Umbilical cord (tissue), 2 donors: Measurements from ENCODE around the gene CNTLN. TPM values are rescaled to one million over a fixed set of nuclear protein-coding genes. Genes with fewer than 3 reads are reported as not detected.
"Not testable (repeated sequence)": the region's sequence is repeated elsewhere in the genome, so short reads cannot be mapped to it uniquely, and the experiment has no call there.

Experiments
- DNase-seq: peaks from one replicate; pipeline ENCODE4 v3.0.0-alpha.2; 2015; ENCODE audit warnings: low spot score
- total RNA-seq: library from RNA; depleted of rRNA; stranded (reverse); fragments of >200 nt; gene quantifications from one replicate; pipeline ENCODE4 v1.2.3, GENCODE V29; 2014; ENCODE audit warnings: low replicate concordance; ENCODE audit not compliant: insufficient read depth

CNTLN gene
- total RNA-seq, 1 donor from 2014 or later, result 80.2 TPM

GRCh38 chr9:17401858-17402257 is 267.0 kb downstream of the CNTLN start:
- DNase-seq, result no peak

GRCh38 chr9:17402309-17402708 is 267.5 kb downstream of the CNTLN start:
- no peak for DNase-seq

DNA sequence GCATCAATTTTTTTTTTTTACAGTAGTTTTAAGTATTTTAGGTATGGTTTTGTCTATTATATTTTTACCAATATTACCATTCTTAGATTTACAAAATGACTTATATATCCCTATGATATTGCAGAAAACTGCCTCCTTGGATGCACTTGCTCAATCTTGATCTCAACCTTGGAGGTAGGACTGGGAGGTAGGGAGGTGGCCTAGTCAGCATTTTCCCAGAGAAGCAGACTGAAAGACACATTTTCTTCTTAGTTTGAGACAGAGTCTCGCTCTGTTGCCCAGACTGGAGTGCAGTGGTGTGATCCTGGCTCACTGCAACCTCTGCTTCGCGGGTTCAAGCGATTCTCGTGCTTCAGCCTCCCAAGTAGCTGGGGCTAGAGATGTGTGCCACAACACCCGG is 268.7 kb downstream of the CNTLN start:
- DNase-seq, result no peak

DNA sequence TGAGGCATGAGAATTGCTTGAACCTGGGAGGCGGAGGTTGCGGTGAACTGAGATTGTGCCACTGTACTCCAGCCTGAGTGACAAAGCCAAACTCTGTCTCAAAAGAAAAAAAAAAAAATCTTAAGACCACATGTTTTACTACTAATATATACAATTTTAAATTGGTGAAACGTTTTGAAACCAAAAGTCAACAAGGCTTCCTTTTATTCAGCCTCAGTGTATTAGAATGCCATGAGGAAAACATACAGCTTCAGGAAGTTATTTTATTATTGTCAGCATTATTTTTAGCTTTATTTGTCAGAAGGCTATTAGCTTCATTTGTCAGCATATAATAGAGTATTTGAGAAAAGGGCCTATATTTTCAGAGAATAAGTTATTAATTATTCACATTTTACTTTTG is 280.1 kb downstream of the CNTLN start:
- no peak for DNase-seq

GRCh38 chr9:17422994-17423680 is 288.3 kb downstream of the CNTLN start:
- DNase-seq, result no peak

- DNase-seq, result no peak
Measured at GRCh38 chr9:17423681-17424011, 288.8 kb downstream of the CNTLN start.

DNA sequence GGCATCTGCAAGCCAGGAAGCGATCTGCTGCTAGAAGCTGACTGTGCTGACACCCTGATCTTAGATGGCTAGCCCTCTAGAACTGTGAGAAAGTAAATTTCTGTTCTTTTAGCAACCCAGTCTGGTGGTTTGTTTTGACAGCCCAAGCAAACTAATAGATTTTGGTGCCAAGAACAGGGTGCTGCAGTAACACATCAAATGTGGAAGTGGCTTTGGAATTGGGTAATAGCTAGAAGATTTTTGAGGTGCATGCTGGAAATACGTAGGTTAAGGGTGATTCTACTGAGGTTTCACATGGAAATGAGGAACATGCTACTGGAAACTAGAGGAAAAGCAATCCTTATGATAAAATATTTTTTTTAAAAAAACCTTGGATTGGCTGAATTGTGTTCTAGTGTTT is 290.5 kb downstream of the CNTLN start:
- DNase-seq, result no peak

- DNase-seq, result no peak
Measured at GRCh38 chr9:17433526-17433925, 298.7 kb downstream of the CNTLN start.

- no peak for DNase-seq
Measured at GRCh38 chr9:17436854-17437253, 302.0 kb downstream of the CNTLN start.

DNA sequence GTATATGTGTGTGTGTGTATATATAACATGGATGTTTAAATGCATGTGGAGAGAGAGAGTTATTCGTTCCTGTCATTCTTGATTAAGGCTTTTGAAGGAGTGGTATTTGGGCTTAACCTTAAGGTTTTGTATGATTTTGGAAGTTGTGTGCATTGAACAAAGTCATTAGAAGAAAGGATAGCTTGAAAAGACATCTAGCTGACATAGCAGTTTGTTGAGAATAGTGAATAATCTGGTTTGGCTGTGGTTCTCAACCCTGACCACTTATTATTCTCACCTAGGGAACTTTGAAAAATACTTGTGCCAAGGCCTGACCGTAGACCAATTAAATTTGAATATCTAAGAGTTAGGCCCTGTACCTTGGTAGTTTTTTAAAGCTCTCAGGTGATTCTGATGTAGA is 303.0 kb downstream of the CNTLN start:
- DNase-seq, result no peak

- not testable (repeated sequence) for DNase-seq
Measured at GRCh38 chr9:17445126-17445525, 310.3 kb downstream of the CNTLN start.

DNA sequence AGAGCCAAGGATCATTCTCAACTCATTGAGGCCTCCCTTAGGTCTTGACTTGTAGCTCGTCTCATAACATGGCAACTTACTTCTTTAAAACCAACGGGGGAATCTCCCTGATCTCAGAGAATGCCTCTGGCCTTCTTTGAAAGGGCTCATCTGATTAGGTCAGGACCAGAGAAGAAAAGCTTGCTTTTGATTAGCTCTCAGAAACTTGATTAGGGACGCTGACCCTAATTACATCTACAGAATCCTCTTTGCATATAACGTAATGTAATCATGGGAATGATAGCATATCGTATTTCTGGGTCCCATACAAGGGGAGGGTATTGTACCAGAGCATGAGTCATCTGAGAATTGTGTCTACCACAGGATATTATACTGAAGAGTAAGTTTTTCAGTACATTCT is 318.9 kb downstream of the CNTLN start:
- DNase-seq, result no peak

DNA sequence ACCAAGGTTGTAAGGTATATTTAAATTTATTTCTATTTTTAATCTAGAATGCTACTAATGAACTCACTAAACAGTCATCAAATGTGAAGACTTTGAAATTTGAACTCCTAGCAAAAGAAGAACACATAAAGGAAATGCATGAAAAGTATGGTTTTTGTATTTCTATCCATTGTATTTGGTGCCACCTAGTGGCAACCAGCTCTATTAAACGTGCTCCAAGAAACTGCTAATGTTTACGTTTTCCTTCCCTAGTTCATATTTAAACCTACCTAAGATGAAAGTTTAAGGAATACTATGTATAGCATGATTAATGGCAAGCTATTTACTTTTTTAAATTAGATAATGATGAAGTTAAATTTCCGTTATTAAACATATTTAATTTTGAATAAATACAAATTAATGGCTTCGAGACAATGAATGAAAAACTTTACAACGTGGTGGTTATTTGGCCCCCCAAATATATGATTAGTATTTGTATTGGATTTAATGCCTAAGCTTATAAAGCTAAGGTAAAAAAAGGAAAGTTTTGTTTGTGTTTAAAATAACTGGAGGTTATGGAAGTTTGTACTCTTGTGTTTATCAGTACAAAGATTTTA is 328.1 kb downstream of the CNTLN start:
- DNase-seq, result peak; percentile 69

DNA sequence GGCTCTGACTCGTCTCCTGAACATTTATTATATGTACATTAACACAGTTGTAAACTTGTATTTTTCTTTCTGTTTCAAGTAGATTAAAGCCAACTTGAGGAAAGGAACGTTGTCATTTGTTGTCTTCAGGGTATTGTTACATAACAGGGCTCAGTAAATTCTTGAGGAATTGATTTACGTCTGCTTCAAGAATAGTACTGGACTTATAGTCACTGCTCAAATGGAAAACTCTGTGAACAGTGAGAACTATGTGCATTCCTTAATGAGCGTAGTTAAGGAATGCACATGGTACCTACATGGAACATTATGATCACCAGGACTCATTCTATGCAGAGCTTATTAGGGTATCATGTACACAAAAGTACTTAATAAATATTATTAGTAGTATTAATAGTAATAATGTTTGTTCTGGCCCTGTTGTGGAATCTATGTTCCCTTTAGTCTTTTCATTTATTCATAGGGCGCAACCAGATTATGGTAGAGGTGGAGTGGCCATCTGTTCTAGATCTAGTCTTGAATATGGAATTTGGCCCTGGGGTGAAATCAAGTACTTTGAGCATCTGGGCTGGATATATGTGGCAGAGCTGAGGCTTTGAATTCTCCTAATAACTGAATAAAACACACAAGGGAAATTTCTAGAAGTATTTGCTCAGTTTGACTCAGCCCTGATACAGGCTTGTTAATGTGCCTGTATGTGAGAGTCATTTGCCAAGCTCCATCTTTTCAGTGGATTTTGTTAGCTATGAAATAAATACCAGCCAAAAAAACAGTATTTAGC is 335.4 kb downstream of the CNTLN start:
- no peak for DNase-seq

GRCh38 chr9:17472126-17472525 is 337.3 kb downstream of the CNTLN start:
- DNase-seq, result no peak

DNA sequence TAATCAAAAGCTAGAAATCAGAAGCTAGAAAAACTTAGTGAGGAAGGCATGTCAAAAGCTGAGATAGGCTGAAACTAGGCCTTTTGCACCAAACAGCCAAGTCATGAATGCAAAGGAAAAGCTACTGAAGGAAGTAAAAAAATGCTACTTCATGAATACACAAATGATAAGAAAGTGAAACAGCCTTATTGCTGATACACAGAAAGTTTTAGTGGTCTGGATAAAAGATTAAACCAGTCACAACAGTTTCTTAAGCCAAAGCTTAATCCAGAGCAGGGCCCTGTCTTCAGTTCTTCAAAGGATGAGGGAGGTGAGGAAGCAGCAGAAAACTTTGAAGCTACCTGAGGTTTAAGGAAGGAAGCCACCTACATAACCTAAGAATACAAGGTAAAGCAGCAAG is 341.6 kb downstream of the CNTLN start:
- DNase-seq, result no peak

- DNase-seq, result no peak
Measured at GRCh38 chr9:17477816-17478215, 343.0 kb downstream of the CNTLN start.

GRCh38 chr9:17480966-17481365 is 346.1 kb downstream of the CNTLN start:
- DNase-seq, result no peak

GRCh38 chr9:17481565-17481964 is 346.7 kb downstream of the CNTLN start:
- no peak for DNase-seq

DNA sequence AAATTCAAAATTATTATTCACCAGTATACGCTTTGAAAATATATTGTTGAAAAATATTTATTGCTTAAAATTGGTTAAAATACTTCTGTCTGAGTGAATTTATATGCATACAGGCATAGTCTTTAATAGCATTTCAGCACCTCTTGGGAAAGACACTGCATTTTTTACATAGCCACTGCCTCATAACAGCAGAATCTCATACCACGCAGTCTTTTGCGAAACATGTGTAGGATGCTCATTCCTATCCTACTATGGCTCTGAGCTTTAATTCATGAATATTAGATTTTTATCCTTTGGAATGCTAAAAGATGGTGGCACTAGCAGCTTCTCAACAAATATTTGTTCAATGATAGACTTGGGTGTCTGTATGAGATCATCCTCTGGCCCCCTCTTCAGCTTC is 350.1 kb downstream of the CNTLN start:
- DNase-seq, result no peak

DNA sequence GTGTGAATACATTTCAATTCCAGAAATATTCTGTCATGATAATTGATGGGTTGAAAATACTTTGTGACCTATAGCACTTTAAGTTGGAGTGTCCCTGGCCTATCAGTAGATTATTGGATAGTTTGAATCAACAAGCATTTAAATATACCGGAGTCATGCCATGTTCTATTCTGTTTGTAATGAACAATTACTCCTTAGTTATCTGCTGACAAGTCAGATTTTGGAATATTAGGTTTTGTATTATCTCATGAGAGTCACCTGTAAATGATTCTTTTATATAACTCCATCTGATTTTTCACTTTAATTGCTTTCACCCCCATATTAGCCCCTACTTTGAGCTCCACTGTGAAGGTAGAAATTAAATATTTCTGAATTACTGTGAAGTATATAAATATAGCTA is 351.6 kb downstream of the CNTLN start:
- no peak for DNase-seq

DNA sequence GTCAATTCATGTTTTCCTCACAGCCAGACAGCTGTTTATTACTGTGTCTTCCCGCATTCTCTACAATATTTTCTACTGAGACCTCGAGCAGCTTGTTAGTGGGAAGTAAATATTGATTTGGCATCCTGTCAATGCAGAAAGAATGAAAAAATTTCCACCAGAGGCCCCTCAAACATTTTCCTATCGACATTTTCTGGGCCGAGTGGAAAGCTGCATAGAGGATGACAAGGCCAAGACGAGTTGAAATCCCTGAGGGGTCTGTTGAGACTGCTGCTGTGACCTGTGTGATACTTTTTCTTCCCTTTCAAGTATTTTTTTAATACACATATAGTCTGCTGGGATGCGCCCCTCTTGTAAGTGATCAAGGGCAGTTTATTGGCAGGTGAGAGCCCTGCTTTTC is 352.6 kb downstream of the CNTLN start:
- no peak for DNase-seq

GRCh38 chr9:17488662-17489061 is 353.8 kb downstream of the CNTLN start:
- no peak for DNase-seq
